A549 (cell line): ENCODE measurements around the gene PSMA7.

ENCODE experiments used
- CEBPB ChIP-seq, 2 experiments: fragments of >200 bp in 1 of 2; sonication (Bioruptor Twin) in 1 of 2; formaldehyde crosslinking in 1 of 2; IDR thresholded peaks; 2 replicates each; pipeline ENCODE4 v1.6.1; 2012 to 2016
- ELK1 ChIP-seq: fragments of 150-350 bp; IDR thresholded peaks from 2 replicates; pipeline ENCODE4 v1.6.1; 2014; ENCODE audit warnings: low read depth, mild to moderate bottlenecking, low read length
- EP300 ChIP-seq, 2 experiments: fragments of >200 bp; sonication (Bioruptor Twin); formaldehyde crosslinking; IDR thresholded peaks; 2 replicates in 1 of 2; 3 replicates in 1 of 2; pipeline ENCODE4 v1.6.1; 2016 to 2017
- ESRRA ChIP-seq: fragments of 150-350 bp; IDR thresholded peaks from 2 replicates; pipeline ENCODE4 v1.6.1; 2014; ENCODE audit warnings: mild to moderate bottlenecking, low read length, borderline replicate concordance
- FOSL2 ChIP-seq, 2 experiments: fragments of 450-650 bp in 1 of 2; fragments of >200 bp in 1 of 2; sonication (Bioruptor Twin) in 1 of 2; formaldehyde crosslinking; IDR thresholded peaks; 2 replicates each; pipeline versions ENCODE4 v1.5.0 to v1.6.1; 2016 to 2020; ENCODE audit warnings: mild to moderate bottlenecking in 1 of 2, moderate library complexity in 1 of 2
- GATA3 ChIP-seq: IDR thresholded peaks from 2 replicates; pipeline ENCODE4 v1.6.1; 2012; ENCODE audit warnings: borderline replicate concordance
- HDAC2 ChIP-seq: fragments of 200-600 bp; sonication (generic); IDR thresholded peaks from 2 replicates; pipeline ENCODE4 v1.6.1; 2016
- JUNB ChIP-seq: fragments of >200 bp; sonication (Bioruptor Twin); formaldehyde crosslinking; IDR thresholded peaks from 2 replicates; pipeline ENCODE4 v1.6.1; 2016
- POLR2A ChIP-seq: IDR thresholded peaks from 2 replicates; pipeline ENCODE4 v1.6.1; 2012; ENCODE audit warnings: mild to moderate bottlenecking, low read length
- RAD21 ChIP-seq, 2 experiments: fragments of >200 bp in 1 of 2; sonication (Bioruptor Twin) in 1 of 2; formaldehyde crosslinking in 1 of 2; IDR thresholded peaks in 1 of 2; conservative IDR thresholded peaks in 1 of 2; 2 replicates in 1 of 2; 3 replicates in 1 of 2; pipeline ENCODE4 v1.6.1; 2012 to 2018; ENCODE audit warnings: inconsistent platforms in 1 of 2
- RCOR1 ChIP-seq: fragments of 150-350 bp; IDR thresholded peaks from 2 replicates; pipeline ENCODE4 v1.6.1; 2014; ENCODE audit warnings: antibody characterized with exemption, low read length, low read depth
- SMC3 ChIP-seq: fragments of >200 bp; sonication (Bioruptor Twin); formaldehyde crosslinking; IDR thresholded peaks from 3 replicates; pipeline ENCODE4 v1.6.1; 2018; ENCODE audit warnings: inconsistent platforms
- TF ChIP-seq, protein P1 (sequence below): fragments of >200 bp; sonication (Bioruptor Twin); formaldehyde crosslinking; IDR thresholded peaks from 3 replicates; pipeline ENCODE4 v1.5.1; 2016

DNA sequence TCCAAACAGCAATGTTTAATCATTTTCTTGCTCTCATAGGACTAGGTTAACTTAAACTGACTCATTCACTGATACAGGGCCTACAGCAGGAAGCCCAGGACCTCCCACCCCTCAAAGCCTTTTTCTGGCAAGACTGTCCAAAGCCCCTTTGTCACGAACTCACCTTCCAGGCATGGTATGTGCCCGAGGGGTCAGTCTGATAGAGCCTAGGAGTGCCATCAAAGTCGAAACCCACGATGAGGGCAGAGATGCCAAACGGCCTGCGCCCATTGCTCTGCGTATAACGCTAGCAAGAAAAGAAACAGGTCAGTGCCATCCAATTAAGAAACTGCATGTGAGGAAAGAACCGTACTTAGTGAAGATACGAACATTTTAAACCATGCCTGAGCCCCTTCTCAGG, 4.3 kb downstream of the PSMA7 start:
- no peak for TF ChIP-seq FOSL2 (IDR thresholded peaks at IDR 0.05)
- TF ChIP-seq FOSL2 (CRISPR knock-in tag; IDR thresholded peaks at IDR 0.05): no peak
- TF ChIP-seq, protein P1, sequence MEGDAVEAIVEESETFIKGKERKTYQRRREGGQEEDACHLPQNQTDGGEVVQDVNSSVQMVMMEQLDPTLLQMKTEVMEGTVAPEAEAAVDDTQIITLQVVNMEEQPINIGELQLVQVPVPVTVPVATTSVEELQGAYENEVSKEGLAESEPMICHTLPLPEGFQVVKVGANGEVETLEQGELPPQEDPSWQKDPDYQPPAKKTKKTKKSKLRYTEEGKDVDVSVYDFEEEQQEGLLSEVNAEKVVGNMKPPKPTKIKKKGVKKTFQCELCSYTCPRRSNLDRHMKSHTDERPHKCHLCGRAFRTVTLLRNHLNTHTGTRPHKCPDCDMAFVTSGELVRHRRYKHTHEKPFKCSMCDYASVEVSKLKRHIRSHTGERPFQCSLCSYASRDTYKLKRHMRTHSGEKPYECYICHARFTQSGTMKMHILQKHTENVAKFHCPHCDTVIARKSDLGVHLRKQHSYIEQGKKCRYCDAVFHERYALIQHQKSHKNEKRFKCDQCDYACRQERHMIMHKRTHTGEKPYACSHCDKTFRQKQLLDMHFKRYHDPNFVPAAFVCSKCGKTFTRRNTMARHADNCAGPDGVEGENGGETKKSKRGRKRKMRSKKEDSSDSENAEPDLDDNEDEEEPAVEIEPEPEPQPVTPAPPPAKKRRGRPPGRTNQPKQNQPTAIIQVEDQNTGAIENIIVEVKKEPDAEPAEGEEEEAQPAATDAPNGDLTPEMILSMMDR: no peak
- no peak for TF ChIP-seq SMC3
- no peak for TF ChIP-seq EP300 (IDR thresholded peaks at IDR 0.05)
- TF ChIP-seq HDAC2: no peak
- TF ChIP-seq GATA3: no peak
- no peak for TF ChIP-seq RCOR1
- TF ChIP-seq RAD21 (conservative IDR thresholded peaks at IDR 0.05 in 1 of 2, IDR thresholded peaks at IDR 0.05 in 1 of 2): no peak
- TF ChIP-seq ESRRA: no peak
- TF ChIP-seq ELK1: no peak
- TF ChIP-seq CEBPB (IDR thresholded peaks at IDR 0.05): no peak
- no peak for TF ChIP-seq JUNB
- no peak for TF ChIP-seq POLR2A
